Medulla oblongata (tissue), 1 donor: ENCODE results near the gene DDX18.
A peak's percentile ranks its signal among the peaks of the same experiment; 100 is the strongest.

Experiments used
- DNase-seq: peaks from one replicate; pipeline ENCODE4 v3.0.0-alpha.2; 2015; ENCODE audit errors: extremely low spot score

DDX18 gene

DNA sequence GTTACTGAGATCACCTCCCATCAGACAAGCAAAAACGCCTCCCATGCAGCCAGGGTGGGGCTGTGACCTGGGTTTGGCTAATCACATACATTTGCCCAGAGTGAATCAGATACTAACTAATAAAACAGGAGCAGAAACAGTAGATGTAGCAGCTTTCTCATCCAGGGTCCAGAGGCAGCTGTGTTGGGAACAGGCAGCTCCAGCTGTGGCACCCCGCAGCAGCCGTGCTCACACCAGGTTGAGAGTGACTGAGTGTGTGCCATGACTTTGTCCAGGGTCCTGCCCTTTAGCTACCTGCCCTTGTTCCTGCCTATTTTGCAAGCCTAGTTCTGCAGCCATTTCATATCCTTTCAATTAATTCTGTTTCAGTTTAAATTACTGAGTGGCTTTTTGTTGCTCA, 20.5 kb downstream of the DDX18 start:
- DNase-seq, result no peak

DNA sequence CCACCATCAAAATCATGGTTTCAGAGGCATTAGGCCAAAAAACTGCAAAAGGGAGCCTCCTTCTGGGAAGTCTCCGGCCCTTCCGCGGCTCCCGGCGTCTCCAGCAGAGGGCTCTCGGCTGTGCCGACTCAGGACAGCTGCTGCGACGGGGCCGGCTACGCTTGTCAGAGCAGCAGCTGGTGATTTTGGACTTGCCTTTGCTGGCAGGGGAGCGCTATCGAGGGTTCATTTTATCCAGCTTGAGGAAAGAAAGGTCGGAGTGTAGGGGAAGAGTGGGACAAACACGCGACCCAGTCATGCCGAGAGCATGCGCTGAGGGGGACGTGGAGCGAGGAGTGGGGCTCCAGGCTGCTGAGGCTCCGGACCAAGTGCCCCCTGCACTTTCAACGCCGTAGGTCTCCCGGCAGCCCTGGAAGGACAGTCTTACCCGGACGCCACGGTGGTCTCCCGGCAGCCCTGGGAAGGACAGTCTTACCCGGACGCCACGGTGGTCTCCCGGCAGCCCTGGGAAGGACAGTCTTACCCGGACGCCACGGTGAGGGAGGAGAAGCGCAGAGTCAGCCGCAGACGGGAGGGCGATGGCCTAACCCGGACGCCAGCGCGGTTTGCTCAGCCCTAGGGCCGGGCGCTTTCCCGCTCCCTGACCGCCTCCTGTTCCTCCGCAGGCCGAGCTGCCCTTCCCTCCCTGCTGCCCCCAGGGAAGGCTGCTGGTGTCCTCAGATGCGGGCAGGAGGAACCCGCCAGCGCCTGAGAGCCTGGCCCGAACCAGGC, 21.7 kb downstream of the DDX18 start:
- peak; percentile 82 for DNase-seq

DNA sequence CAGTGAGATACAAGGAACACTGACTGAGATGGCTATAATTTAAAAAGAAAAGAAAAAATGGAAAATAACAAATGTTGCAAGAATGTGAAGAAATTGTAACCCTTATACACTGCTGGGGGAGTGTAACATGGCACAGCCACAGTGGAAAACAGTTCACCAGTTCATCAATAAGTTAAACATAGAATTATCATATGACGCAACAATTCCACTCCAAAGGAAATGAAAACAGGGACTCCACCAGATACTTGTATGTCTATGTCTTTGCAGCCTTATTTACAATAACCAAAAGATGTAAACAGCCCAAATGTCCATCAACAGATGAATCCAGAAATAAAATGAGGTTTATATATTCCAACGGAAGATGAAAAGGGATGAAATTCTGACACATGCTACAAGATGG, 30.8 kb downstream of the DDX18 start:
- DNase-seq, result no peak

GRCh38 chr2:117850015-117850414, 35.5 kb downstream of the DDX18 start:
- no peak for DNase-seq

GRCh38 chr2:117850461-117850860, 36.0 kb downstream of the DDX18 start:
- DNase-seq, result no peak

DNA sequence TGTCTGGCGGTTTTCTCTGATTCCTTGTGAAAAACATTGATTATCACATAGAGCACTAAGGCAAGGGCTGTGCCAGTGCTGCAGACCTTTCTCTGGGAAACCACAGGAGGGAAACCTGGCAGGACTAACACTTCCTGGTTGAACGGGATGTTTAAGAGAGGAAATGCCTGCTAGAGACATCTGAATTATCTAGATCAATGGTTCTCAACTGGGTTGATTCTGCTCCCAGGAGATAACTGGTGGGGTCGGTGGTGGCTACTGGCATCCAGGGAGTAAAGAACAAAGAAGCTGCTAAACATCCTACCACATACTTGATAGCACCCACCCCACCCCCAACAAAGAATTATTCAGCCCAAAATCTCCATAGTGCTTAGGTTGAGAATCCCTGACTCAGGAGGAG, 37.5 kb downstream of the DDX18 start:
- DNase-seq, result no peak

DNA sequence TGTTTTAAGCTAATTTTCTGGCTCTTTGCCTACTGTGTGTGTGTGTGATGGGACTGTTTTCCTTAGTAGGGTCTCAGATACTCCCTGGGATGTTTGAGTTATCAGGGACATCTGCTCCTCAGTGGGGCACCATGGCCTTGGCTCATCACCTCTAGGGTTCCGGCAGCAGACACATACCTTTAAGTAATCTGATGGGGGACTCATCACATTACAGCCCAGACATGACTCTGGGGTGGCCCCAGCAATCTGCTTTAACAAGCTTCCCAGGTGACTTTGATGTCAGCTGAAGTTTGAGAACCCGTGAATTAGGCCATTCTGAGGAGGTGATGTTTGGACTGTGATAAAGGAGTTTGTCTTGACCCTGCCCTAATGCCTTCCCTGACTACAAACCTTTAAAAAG, 38.8 kb downstream of the DDX18 start:
- DNase-seq, result no peak

DNA sequence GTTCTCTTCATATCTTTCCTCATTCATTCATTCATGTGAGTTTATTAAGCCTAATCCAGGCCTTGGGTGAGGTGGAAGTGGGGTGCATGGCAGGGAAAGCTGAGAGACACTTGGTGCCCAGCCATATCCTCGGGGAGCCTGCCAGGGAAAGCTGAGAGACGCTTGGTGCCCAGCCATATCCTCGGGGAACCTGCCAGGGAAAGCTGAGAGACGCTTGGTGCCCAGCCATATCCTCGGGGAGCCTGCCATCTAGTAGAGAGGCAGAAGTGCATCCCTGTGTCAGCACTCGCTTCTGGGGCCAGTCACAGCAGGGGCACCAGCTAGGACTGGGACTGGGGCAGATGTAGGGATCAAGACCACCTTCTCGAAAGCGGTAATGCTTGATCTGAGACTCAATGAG, 39.4 kb downstream of the DDX18 start:
- no peak for DNase-seq

- DNase-seq, result no peak
Observed at GRCh38 chr2:117854610-117855009, 40.1 kb downstream of the DDX18 start.

DNA sequence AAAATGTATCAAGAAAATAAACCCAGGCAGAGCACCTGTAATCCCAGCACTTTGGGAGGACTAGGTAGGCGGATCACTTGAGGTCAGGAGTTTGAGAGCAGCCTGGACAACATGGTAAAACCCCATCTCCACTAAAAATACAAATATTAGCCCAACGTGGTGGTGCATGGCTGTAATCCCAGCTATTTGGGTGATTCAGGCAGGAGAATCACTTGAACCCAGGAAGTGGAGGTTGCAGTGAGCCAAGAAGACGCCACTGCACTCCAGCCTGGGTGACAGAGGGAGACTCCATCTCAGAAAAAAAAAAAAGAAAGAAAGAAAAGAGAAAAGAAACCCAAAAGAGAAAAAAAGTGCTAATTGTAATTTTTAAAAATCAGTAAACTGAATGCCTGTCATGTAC, 41.4 kb downstream of the DDX18 start:
- DNase-seq, result no peak

DNA sequence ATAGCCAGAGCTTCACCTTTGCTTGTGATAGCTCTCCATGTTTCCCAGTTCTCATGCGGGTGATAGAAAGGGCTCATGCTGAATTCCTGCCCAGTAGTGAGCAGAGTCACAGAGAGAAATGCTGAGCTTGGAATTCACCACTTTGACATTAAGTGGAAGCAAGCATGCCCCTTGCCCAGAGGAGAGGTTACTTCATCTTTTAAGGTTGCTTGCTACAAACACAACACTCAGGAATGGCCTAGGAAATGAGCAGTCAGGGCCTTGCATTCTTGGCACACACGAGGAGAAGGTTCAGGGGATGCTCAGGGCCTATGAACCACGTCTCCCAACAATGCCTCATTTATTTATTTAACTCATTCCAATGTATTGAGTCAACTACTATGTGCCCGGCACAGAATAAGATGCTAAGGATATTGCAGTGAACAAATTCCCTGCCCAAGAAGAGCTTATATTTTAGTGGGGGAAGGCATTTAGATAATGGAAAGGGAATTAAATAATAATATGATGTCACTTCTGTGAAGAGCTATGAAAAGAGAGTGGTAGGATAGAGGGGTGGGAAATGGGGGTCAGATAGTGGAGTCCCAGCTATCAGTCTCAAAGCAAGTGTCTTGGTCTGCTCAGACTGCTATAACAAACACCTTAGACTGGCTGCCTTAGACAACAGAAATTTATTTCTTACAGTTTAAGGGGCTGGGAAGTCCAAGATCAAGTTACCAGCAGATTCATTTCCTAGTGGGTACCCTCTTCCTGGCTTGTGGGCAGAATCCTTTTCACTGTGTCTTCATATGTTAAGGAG, 42.1 kb downstream of the DDX18 start:
- DNase-seq, result no peak

GRCh38 chr2:117858336-117858735, 43.8 kb downstream of the DDX18 start:
- DNase-seq, result no peak

GRCh38 chr2:117858892-117859531, 44.5 kb downstream of the DDX18 start:
- no peak for DNase-seq

GRCh38 chr2:117859532-117859911, 45.0 kb downstream of the DDX18 start:
- DNase-seq, result no peak

DNA sequence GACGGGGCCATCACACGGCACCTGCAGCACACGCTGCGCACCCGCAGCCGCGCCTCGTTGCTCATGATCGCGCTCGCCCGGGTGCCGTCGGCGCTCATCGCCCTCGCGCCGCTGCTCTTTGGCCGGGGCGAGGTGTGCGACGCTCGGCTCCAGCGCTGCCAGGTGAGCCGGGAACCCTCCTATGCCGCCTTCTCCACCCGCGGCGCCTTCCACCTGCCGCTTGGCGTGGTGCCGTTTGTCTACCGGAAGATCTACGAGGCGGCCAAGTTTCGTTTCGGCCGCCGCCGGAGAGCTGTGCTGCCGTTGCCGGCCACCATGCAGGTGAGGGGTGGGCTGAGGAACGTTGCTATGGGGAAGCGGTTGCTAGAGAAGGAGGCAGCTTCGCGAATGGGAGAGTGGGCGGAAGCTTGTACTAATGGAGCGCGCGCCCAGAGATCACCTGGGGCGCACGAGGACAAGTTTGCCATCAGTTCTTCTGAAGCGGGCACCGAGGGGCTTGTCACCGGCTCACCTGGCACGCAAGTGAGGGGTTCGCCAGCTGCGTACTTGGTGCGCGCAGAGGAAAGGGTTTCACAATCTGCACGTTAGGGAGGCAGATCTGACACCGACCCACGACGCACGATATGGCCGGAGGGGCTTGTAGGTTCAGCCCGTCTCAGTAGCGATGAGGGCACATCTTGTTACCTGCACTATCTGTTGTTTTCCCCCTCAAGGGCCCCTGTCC, 45.6 kb downstream of the DDX18 start:
- no peak for DNase-seq

DNA sequence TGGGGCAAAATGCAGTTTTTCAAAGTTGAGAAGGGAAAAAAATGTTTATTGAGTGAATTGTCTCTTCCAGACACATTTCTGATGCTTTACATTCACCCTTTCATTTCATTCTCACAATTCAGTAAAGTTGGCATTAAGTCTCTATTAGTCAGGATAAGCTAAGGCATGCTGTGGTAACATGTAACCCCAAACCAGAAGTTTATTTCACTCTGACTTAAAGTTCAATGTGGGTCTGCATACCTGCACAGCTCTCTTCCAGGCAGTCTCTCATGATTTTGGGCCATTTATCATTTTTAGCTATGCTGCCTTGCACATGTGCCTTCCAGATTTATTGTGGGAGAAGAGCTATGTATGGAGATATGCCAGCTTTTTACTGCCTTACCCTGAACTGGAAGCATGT, 48.0 kb downstream of the DDX18 start:
- DNase-seq, result no peak

DNA sequence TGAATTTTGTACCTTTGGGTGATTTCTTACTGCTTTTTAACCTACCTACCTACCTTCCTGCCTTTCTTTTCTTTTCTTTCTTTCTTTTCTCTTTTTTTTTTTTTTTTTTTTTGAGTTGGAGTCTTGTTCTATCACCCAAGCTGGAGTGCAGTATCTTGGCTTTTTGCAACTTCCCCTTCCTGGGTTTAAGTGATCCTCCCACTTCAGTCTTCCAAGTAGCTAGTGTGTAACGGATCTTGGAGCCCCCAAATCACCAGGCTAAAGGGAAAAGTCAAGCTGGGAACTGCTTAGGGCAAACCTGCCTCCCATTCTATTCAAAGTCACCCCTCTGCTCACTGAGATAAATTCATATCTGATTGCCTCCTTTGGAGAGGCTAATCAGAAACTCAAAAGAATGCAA, 61.3 kb downstream of the DDX18 start:
- DNase-seq, result no peak

- DNase-seq, result no peak
Observed at GRCh38 chr2:117879003-117879402, 64.5 kb downstream of the DDX18 start.
